Neural progenitor cell (in vitro differentiated cells): ENCODE data around the gene PLA2G3. TPM values are rescaled to one million over a fixed set of nuclear protein-coding genes. Genes with fewer than 3 reads are reported as not detected.

Source experiments
- DNase-seq: peaks from one replicate; pipeline ENCODE4 v3.0.0-alpha.2; 2016; ENCODE audit warnings: low spot score
- H2AFZ ChIP-seq: fragments of 200-600 bp; sonication (generic); replicated peaks from 2 replicates; pipeline ENCODE4 v1.6.1; 2016; ENCODE audit warnings: antibody characterized with exemption
- H3F3A ChIP-seq: fragments of 200-600 bp; sonication (generic); 2 replicates; pipeline ENCODE4 v1.6.1; 2016; ENCODE audit warnings: antibody characterized with exemption, low read depth
- H3K27ac ChIP-seq: fragments of 200-600 bp; sonication (generic); 2 replicates; pipeline ENCODE4 v1.5.1; 2016; ENCODE audit warnings: mild to moderate bottlenecking
- H3K27me3 ChIP-seq: fragments of 200-600 bp; sonication (generic); 2 replicates; pipeline ENCODE4 v1.6.1; 2016; ENCODE audit warnings: mild to moderate bottlenecking, moderate library complexity
- H3K36me3 ChIP-seq: fragments of 200-600 bp; sonication (generic); 2 replicates; pipeline ENCODE4 v1.5.1; 2016
- H3K4me1 ChIP-seq: fragments of 200-600 bp; sonication (generic); 2 replicates; pipeline ENCODE4 v1.6.1; 2016; ENCODE audit warnings: mixed run types
- H3K4me2 ChIP-seq: fragments of 200-600 bp; sonication (generic); 2 replicates; pipeline ENCODE4 v1.6.1; 2016
- H3K4me3 ChIP-seq: fragments of 200-600 bp; sonication (generic); 2 replicates; pipeline ENCODE4 v1.5.1; 2016
- H3K79me2 ChIP-seq: fragments of 200-600 bp; sonication (generic); 2 replicates; pipeline ENCODE4 v1.6.1; 2016; ENCODE audit warnings: low read depth
- H3K9ac ChIP-seq: fragments of 200-600 bp; sonication (generic); 2 replicates; pipeline ENCODE4 v1.6.1; 2016
- H3K9me3 ChIP-seq: fragments of 200-600 bp; sonication (generic); 2 replicates; pipeline ENCODE4 v1.5.1; 2016; ENCODE audit warnings: low read depth
- H4K20me1 ChIP-seq: fragments of 200-600 bp; sonication (generic); 2 replicates; pipeline ENCODE4 v1.6.1; 2016; ENCODE audit warnings: low read depth
- H3K27ac Mint-ChIP-seq: 3 replicates; pipeline ENCODE4 v1.8.0; 2021; ENCODE audit warnings: mixed read lengths
- H3K27me3 Mint-ChIP-seq: 2 replicates; pipeline ENCODE4 v1.8.0; 2022; ENCODE audit warnings: low read depth, mild to moderate bottlenecking, inconsistent platforms, moderate library complexity, mixed read lengths; ENCODE audit not compliant: insufficient read depth
- H3K36me3 Mint-ChIP-seq: 3 replicates; pipeline ENCODE4 v1.8.0; 2021; ENCODE audit warnings: mixed read lengths
- H3K4me1 Mint-ChIP-seq: 3 replicates; pipeline ENCODE4 v1.8.0; 2021; ENCODE audit warnings: mixed read lengths
- H3K4me3 Mint-ChIP-seq: 3 replicates; pipeline ENCODE4 v1.8.0; 2021; ENCODE audit warnings: mild to moderate bottlenecking, moderate library complexity, mixed read lengths
- H3K9me3 Mint-ChIP-seq: 3 replicates; pipeline ENCODE4 v1.8.0; 2020; ENCODE audit warnings: mixed read lengths
- CTCF ChIP-seq: fragments of 200-600 bp; sonication (generic); IDR thresholded peaks from 2 replicates; pipeline ENCODE4 v1.5.1; 2017; ENCODE audit warnings: antibody characterized with exemption, mild to moderate bottlenecking
- EZH2 ChIP-seq: fragments of 200-600 bp; sonication (generic); IDR thresholded peaks from 2 replicates; pipeline ENCODE4 v1.6.1; 2017; ENCODE audit warnings: antibody characterized with exemption, mild to moderate bottlenecking, moderate library complexity
- EZH2phosphoT487 ChIP-seq: fragments of 200-600 bp; sonication (generic); IDR thresholded peaks from 2 replicates; pipeline ENCODE4 v1.6.1; 2017; ENCODE audit warnings: antibody characterized with exemption
- total RNA-seq: library from RNA; depleted of rRNA; stranded (reverse); fragments of >200 nt; gene quantifications from 2 replicates; pipeline ENCODE4 v1.2.3, GENCODE V29; 2015; ENCODE audit warnings: low replicate concordance

Gene PLA2G3
- total RNA-seq, 1 donor from 2014 or later: 0.41 TPM

GRCh38 chr22:31148953-31149627 is 8.8 kb upstream of the PLA2G3 start:
- peaks cover 19% of the 10 kb centered on the region for H3K9me3 Mint-ChIP-seq
- no peak overlapping the region for H3K27ac ChIP-seq
- no peak overlapping the region for H3K4me3 ChIP-seq
- H3K4me3 Mint-ChIP-seq: no peak overlapping the region
- peaks cover 9% of the 10 kb centered on the region for H3K27me3 Mint-ChIP-seq
- H2AFZ ChIP-seq: peak overlapping the region; percentile 72
- peaks cover 6% of the 10 kb centered on the region for H3K9me3 ChIP-seq
- H3F3A ChIP-seq: no peaks in the 10 kb centered on the region
- H3K27ac Mint-ChIP-seq: no peak overlapping the region
- H3K36me3 ChIP-seq: no peaks in the 10 kb centered on the region
- H3K27me3 ChIP-seq: peaks cover 10% of the 10 kb centered on the region
- DNase-seq: peak; percentile 83
- no peaks in the 10 kb centered on the region for H3K36me3 Mint-ChIP-seq
- no peaks in the 10 kb centered on the region for H3K4me1 ChIP-seq
- no peaks in the 10 kb centered on the region for H3K79me2 ChIP-seq
- TF ChIP-seq CTCF: peak; percentile 79
- TF ChIP-seq EZH2phosphoT487: no peak
- no peak for TF ChIP-seq EZH2
- H3K4me1 Mint-ChIP-seq: no peaks in the 10 kb centered on the region
- no peak overlapping the region for H3K9ac ChIP-seq
- H4K20me1 ChIP-seq: no peaks in the 10 kb centered on the region
- H3K4me2 ChIP-seq: no peak overlapping the region

GRCh38 chr22:31148488-31148887 is 8.2 kb upstream of the PLA2G3 start:
- Histone ChIP-seq H4K20me1 (no peaks in the 10 kb centered on the region), H3K27ac (no peak overlapping the region), H3K4me1 (no peaks in the 10 kb centered on the region), H3K36me3 (no peaks in the 10 kb centered on the region), H3K27me3 (peaks cover 9% of the 10 kb centered on the region), H3K9ac (no peak overlapping the region), H2AFZ (no peak overlapping the region), H3K79me2 (no peaks in the 10 kb centered on the region), H3K4me2 (no peak overlapping the region), H3K9me3 (peaks cover 6% of the 10 kb centered on the region), H3K4me3 (no peak overlapping the region), H3F3A (no peaks in the 10 kb centered on the region)
- no peak for DNase-seq
- no peak for TF ChIP-seq CTCF
- TF ChIP-seq EZH2: no peak
- no peak for TF ChIP-seq EZH2phosphoT487
- Mint-ChIP-seq H3K4me1 (no peaks in the 10 kb centered on the region), H3K27ac (no peak overlapping the region), H3K36me3 (no peaks in the 10 kb centered on the region), H3K27me3 (peaks cover 4% of the 10 kb centered on the region), H3K9me3 (peaks cover 19% of the 10 kb centered on the region), H3K4me3 (no peak overlapping the region)

GRCh38 chr22:31144223-31144622 is 3.9 kb upstream of the PLA2G3 start:
- Mint-ChIP-seq H3K27ac (no peak overlapping the region), H3K4me3 (no peak overlapping the region), H3K9me3 (peaks cover 19% of the 10 kb centered on the region), H3K36me3 (no peaks in the 10 kb centered on the region), H3K4me1 (peaks cover 10% of the 10 kb centered on the region), H3K27me3 (peaks cover 7% of the 10 kb centered on the region)
- no peak overlapping the region for H3K4me3 ChIP-seq
- TF ChIP-seq EZH2 (no peak), EZH2phosphoT487 (no peak), CTCF (no peak)
- H3K9ac ChIP-seq: no peak overlapping the region
- DNase-seq: no peak
- H3K9me3 ChIP-seq: peaks cover 6% of the 10 kb centered on the region
- H3K79me2 ChIP-seq: no peaks in the 10 kb centered on the region
- H3K4me1 ChIP-seq: peaks cover 15% of the 10 kb centered on the region
- peaks cover 4% of the 10 kb centered on the region for H3F3A ChIP-seq
- H3K36me3 ChIP-seq: no peaks in the 10 kb centered on the region
- peaks cover 8% of the 10 kb centered on the region for H3K27me3 ChIP-seq
- H4K20me1 ChIP-seq: no peaks in the 10 kb centered on the region
- no peak overlapping the region for H3K4me2 ChIP-seq
- H3K27ac ChIP-seq: no peak overlapping the region
- no peak overlapping the region for H2AFZ ChIP-seq
